ENCODE results near the gene AKT3.

The AKT3 gene

GRCh38 chr1:243454328-243454997 lies 395.6 kb downstream of the AKT3 start:
- DNase-seq: no peak

- DNase-seq: no peak
These were observed 398.0 kb downstream of the AKT3 start for GRCh38 chr1:243452092-243452491.

- DNase-seq: no peak
These were observed 400.7 kb downstream of the AKT3 start for GRCh38 chr1:243449373-243449772.

GRCh38 chr1:243447844-243448243 lies 402.2 kb downstream of the AKT3 start:
- no peak for DNase-seq

GRCh38 chr1:243447347-243447746 lies 402.7 kb downstream of the AKT3 start:
- DNase-seq: no peak

- no peak for DNase-seq
These were observed 406.5 kb downstream of the AKT3 start for GRCh38 chr1:243443557-243443956.

- no peak for DNase-seq
These were observed 408.4 kb downstream of the AKT3 start for GRCh38 chr1:243441601-243442000.

- DNase-seq: no peak
These were observed 409.6 kb downstream of the AKT3 start for GRCh38 chr1:243440406-243440805.

GRCh38 chr1:243438815-243439214 lies 411.2 kb downstream of the AKT3 start:
- DNase-seq: no peak
